Ovary (tissue), 3 donors: Measurements from ENCODE around the gene SPAG9.

Experiments
- CTCF ChIP-seq, 3 donors: fragments of 450-650 bp in 2 of 3; fragments of 200-600 bp in 1 of 3; IDR thresholded peaks; one replicate each; pipeline versions ENCODE4 v1.5.1 to v1.8.0; 2016 to 2022; ENCODE audit warnings: antibody characterized with exemption in 3 of 3, mild to moderate bottlenecking in 1 of 3
- EP300 ChIP-seq: sonication (generic); formaldehyde crosslinking; IDR thresholded peaks from one replicate; pipeline ENCODE4 v1.6.1; 2017; ENCODE audit warnings: antibody characterized with exemption
- POLR2A ChIP-seq: fragments of 450-650 bp; IDR thresholded peaks from one replicate; pipeline ENCODE4 v1.6.1; 2017; ENCODE audit warnings: antibody characterized with exemption, mild to moderate bottlenecking, moderate library complexity
- donor health status: DM: no; HTN: no; CAD: no.

- TF ChIP-seq CTCF (IDR thresholded peaks at IDR 0.05): no peak
- no peak for TF ChIP-seq POLR2A
- TF ChIP-seq EP300: no peak
Observed at GRCh38 chr17:50956409-50956749, 164.3 kb downstream of the SPAG9 start.
